Measurements from ENCODE around the gene DDX23.

- TF ChIP-seq POLR2A (IDR thresholded peaks at IDR 0.05) (no peak), CTCF (IDR thresholded peaks at IDR 0.05 in 8 of 11, conservative IDR thresholded peaks at IDR 0.05 in 3 of 11) (no peak), POLR2AphosphoS5 (IDR thresholded peaks at IDR 0.05) (no peak)
These were observed 70.1 kb downstream of the DDX23 start for GRCh38 chr12:48781750-48782456.

All from spleen (tissue), 7 donors.